Naive B cell (primary cell): ENCODE results near the gene ALDH1B1. TPM values are rescaled to one million over a fixed set of nuclear protein-coding genes. Genes with fewer than 3 reads are reported as not detected.

Source experiments
- ATAC-seq, 2 donors: fragments of 150-1000 bp; cut with Tn5 transposase; 2 replicates each; pipeline ENCODE4 v1.10.0; 2021; ENCODE audit warnings: low read depth in 2 of 2, mild to moderate bottlenecking in 2 of 2, moderate library complexity in 2 of 2
- DNase-seq: peaks from one replicate; pipeline ENCODE4 v3.0.0; 2022
- H3K27ac Mint-ChIP-seq, 6 donors: one replicate each; pipeline ENCODE4 v1.8.0; 2020 to 2022; ENCODE audit warnings: mild to moderate bottlenecking in 6 of 6, mixed read lengths in 6 of 6, moderate library complexity in 5 of 6, inconsistent platforms in 2 of 6
- H3K27me3 Mint-ChIP-seq, 3 donors: one replicate each; pipeline ENCODE4 v1.8.0; 2021 to 2022; ENCODE audit warnings: mixed read lengths in 3 of 3, mild to moderate bottlenecking in 1 of 3
- H3K36me3 Mint-ChIP-seq, 2 donors: one replicate each; pipeline ENCODE4 v1.8.0; 2020 to 2022; ENCODE audit warnings: mixed read lengths in 2 of 2, inconsistent platforms in 1 of 2, mild to moderate bottlenecking in 1 of 2
- H3K4me1 Mint-ChIP-seq, 3 donors: one replicate each; pipeline ENCODE4 v1.8.0; 2020 to 2022; ENCODE audit warnings: mixed read lengths in 3 of 3, inconsistent platforms in 1 of 3, mild to moderate bottlenecking in 1 of 3, moderate library complexity in 1 of 3
- H3K4me3 Mint-ChIP-seq, 8 donors: one replicate each; pipeline ENCODE4 v1.8.0; 2020 to 2022; ENCODE audit warnings: mild to moderate bottlenecking in 8 of 8, mixed read lengths in 8 of 8, moderate library complexity in 8 of 8, inconsistent platforms in 2 of 8
- H3K9me3 Mint-ChIP-seq, 7 donors: one replicate each; pipeline ENCODE4 v1.8.0; 2020 to 2022; ENCODE audit warnings: mixed read lengths in 7 of 7, mild to moderate bottlenecking in 5 of 7, inconsistent platforms in 2 of 7, moderate library complexity in 1 of 7
- polyA plus RNA-seq, 6 donors: library from polyadenylated mRNA; unstranded; fragments of 300-500 nt; fragmentation: Illumina TruSeq; gene quantifications; one replicate each; pipeline ENCODE4 v1.2.3, GENCODE V29; 2021; ENCODE audit warnings: low read depth in 6 of 6

Gene ALDH1B1
- polyA plus RNA-seq, 6 donors from 2014 or later = 2.7 to 8.2 (median 7.4) TPM; not detected in 1

GRCh38 chr9:38355517-38356120 is 36.9 kb upstream of the ALDH1B1 start:
- peaks cover 0 to 4% (median 2%) of the 10 kb centered on the region in 3 donors for H3K27me3 Mint-ChIP-seq
- ATAC-seq (no peak), DNase-seq (no peak)
- no peaks in the 10 kb centered on the region for H3K4me1 Mint-ChIP-seq
- peaks cover 0 to 8% (median 0%) of the 10 kb centered on the region in 7 donors for H3K9me3 Mint-ChIP-seq
- no peak overlapping the region for H3K4me3 Mint-ChIP-seq
- H3K36me3 Mint-ChIP-seq = no peaks in the 10 kb centered on the region
- H3K27ac Mint-ChIP-seq = no peak overlapping the region

- Mint-ChIP-seq H3K4me3 (no peak overlapping the region), H3K4me1 (no peaks in the 10 kb centered on the region), H3K27ac (peak overlapping the region in 1 of 6 donors; percentile 68), H3K27me3 (no peaks in the 10 kb centered on the region), H3K36me3 (no peaks in the 10 kb centered on the region), H3K9me3 (peaks cover 0 to under 1% (median 0%) of the 10 kb centered on the region in 7 donors)
- ATAC-seq = no peak
- no peak for DNase-seq
Measured at GRCh38 chr9:38356851-38357250, 35.7 kb upstream of the ALDH1B1 start.

DNA sequence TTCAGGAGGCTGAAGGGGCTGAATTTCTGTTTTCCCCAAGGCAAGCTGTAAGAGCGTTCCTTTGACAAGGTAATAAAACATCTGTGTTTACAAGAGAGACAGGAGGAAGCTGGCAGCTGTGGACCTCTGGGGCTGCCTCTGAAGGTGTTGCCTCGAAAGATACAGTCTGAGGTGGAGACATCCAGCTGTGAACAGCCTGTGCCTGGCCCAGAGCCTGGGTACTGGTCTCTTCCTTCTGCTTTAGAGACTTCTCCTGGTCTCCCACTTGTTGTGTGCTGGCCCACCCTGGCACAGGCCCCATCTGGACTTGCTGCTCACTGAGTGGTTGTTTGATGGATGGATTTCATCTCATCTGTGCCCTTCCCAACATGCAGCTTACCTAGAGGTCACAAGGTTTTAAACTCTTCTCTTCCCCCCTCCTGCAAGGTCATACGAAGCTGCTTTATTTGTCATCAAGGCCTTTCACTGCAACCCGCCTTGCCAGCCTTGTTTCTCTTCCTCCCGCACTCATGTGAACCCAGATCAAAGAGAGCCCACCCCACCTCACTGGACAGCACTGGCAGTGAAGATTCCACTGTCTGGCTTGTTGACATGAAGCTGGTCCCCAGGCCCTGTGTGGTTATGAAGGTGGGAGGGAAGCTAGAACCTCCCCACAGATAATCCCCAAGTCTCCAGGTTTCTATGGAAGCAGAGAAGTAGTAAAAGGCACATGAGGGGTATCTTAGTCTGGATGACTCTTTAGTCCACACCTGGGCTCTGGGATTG is 35.0 kb upstream of the ALDH1B1 start:
- Mint-ChIP-seq H3K27me3 (no peaks in the 10 kb centered on the region), H3K36me3 (no peaks in the 10 kb centered on the region), H3K4me3 (no peak overlapping the region), H3K27ac (peak overlapping the region in 2 of 6 donors; percentile 30 to 42), H3K4me1 (no peaks in the 10 kb centered on the region), H3K9me3 (no peaks in the 10 kb centered on the region)
- DNase-seq = no peak
- ATAC-seq = no peak

DNA sequence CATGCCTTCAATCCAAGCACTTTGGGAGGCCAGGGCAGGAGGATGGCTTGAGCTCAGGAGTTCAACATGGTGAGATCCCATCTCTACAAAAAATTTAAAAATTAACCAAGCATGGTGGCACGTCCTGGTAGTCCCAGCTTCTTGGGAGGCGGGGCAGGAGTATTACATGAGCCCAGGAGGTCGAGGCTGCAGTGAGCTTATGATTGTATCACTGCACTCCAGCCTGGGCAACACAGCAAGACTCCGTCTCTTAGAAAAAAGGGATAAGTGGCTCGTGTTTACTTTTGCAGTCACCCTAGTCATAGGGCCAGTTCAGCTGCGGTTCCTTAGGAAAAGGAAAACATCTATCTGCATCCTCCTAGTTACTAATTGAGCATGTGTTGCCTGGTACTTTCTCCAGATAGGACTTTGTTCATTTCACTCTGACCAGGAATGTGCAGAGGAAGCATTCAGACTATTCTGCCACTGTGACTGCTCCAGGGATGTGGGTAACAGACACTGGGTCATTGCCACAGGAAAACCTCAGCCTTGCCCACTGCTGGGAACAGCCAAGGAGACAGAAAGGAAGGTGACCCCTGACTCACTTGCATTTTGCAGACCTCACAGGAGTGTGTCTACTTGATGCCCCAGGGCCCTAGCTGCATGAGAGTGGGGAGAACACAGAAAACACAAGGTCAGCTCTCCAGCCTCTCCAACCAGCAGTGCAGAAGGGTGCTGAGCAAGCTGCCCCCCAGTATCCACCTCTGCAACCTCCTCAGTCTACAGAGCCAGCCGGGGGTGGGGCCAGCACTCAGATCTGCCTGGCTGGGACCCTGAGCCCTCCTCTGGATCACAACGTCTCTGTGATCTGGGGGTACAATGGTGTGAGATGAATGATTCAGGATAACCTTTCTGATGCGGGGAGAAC is 33.9 kb upstream of the ALDH1B1 start:
- H3K27ac Mint-ChIP-seq = no peak overlapping the region
- peaks cover 3 to 5% (median 5%) of the 10 kb centered on the region in 3 donors for H3K27me3 Mint-ChIP-seq
- no peaks in the 10 kb centered on the region for H3K9me3 Mint-ChIP-seq
- no peaks in the 10 kb centered on the region for H3K36me3 Mint-ChIP-seq
- no peak for ATAC-seq
- no peak overlapping the region for H3K4me3 Mint-ChIP-seq
- no peak for DNase-seq
- peaks cover 0 to 8% (median 5%) of the 10 kb centered on the region in 3 donors for H3K4me1 Mint-ChIP-seq

DNA sequence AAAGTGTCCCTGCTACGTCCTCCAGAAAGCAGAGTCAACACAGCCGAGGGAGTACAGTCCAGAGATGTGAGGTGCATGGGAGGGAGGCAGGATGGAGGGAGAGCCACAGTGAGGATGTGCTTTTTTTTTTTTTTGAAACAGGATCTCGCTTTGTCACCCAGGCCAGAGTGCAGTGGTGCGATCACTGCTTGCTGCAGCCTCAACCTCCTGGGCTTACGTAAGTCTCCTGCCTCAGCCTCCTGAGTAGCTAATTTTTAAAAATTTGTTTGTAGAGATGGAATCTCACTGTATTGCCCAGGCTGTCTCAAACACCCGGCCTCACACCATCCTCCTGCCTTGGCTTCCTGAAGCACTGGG is 33.2 kb upstream of the ALDH1B1 start:
- peak overlapping the region in 1 of 6 donors; percentile 28 for H3K27ac Mint-ChIP-seq
- no peaks in the 10 kb centered on the region for H3K36me3 Mint-ChIP-seq
- ATAC-seq (no peak), DNase-seq (no peak)
- H3K27me3 Mint-ChIP-seq = peaks cover 5 to 9% (median 8%) of the 10 kb centered on the region in 3 donors
- H3K4me1 Mint-ChIP-seq = peaks cover 0 to 8% (median 5%) of the 10 kb centered on the region in 3 donors
- no peaks in the 10 kb centered on the region for H3K9me3 Mint-ChIP-seq
- H3K4me3 Mint-ChIP-seq = no peak overlapping the region

GRCh38 chr9:38359689-38360385 is 32.7 kb upstream of the ALDH1B1 start:
- Mint-ChIP-seq H3K36me3 (no peaks in the 10 kb centered on the region), H3K4me1 (peaks cover 0 to 8% (median 5%) of the 10 kb centered on the region in 3 donors), H3K4me3 (peak overlapping the region in 1 of 8 donors; percentile 60), H3K27ac (peak overlapping the region in 1 of 6 donors; percentile 28), H3K27me3 (peaks cover 8 to 9% (median 9%) of the 10 kb centered on the region in 3 donors), H3K9me3 (no peaks in the 10 kb centered on the region)
- DNase-seq (no peak), ATAC-seq (no peak)

DNA sequence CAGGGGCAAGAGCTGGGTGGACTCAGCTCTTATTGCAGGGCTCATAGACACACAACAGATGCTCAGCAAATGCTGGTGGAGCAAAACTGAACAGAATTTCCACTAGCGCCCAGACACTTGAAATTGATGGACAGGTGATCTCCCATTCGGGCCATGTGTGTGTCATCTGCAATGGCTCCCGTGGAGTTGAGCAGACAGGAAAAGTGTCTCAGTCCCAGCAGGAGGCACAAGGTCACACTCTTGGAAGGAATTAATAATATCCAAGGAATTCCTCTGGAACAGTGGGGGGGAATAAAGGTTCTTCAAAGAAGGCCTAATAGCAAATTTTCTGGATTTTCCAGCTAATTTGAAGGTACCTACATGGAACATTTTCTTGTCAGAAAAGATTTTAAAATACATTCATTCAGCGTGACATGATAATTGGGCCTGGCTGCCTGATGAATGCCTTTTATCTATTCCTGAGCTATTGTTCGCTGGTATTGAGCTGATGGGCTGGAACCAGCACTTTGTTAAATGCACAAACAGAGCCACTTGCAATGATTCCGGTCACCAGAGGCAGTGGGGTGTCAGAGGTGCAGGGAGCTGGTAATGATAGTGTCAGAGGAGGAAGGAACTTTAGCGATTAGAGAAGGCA is 31.5 kb upstream of the ALDH1B1 start:
- Mint-ChIP-seq H3K9me3 (no peaks in the 10 kb centered on the region), H3K36me3 (no peaks in the 10 kb centered on the region), H3K27me3 (peaks cover 11 to 21% (median 15%) of the 10 kb centered on the region in 3 donors), H3K4me3 (no peak overlapping the region), H3K4me1 (peaks cover 0 to 8% (median 5%) of the 10 kb centered on the region in 3 donors), H3K27ac (peak overlapping the region in 2 of 6 donors; percentile 28 to 44)
- no peak for ATAC-seq
- DNase-seq = no peak

GRCh38 chr9:38361473-38361850 is 31.0 kb upstream of the ALDH1B1 start:
- Mint-ChIP-seq H3K4me3 (no peak overlapping the region), H3K27ac (peak overlapping the region in 1 of 6 donors; percentile 28), H3K9me3 (no peaks in the 10 kb centered on the region), H3K27me3 (peaks cover 11 to 21% (median 15%) of the 10 kb centered on the region in 3 donors), H3K36me3 (no peaks in the 10 kb centered on the region), H3K4me1 (peaks cover 0 to 8% (median 5%) of the 10 kb centered on the region in 3 donors)
- DNase-seq (no peak), ATAC-seq (no peak)

- Mint-ChIP-seq H3K27me3 (peaks cover 11 to 21% (median 15%) of the 10 kb centered on the region in 3 donors), H3K9me3 (no peaks in the 10 kb centered on the region), H3K4me3 (peak overlapping the region in 3 of 8 donors; percentile 12 to 62 (median 20)), H3K27ac (peak overlapping the region in 3 of 6 donors; percentile 57 to 71 (median 64)), H3K4me1 (peaks cover 0 to 8% (median 5%) of the 10 kb centered on the region in 3 donors), H3K36me3 (no peaks in the 10 kb centered on the region)
- DNase-seq (peak; percentile 1), ATAC-seq (peak; percentile 49 to 52)
Measured at GRCh38 chr9:38362852-38363588, 29.5 kb upstream of the ALDH1B1 start.

DNA sequence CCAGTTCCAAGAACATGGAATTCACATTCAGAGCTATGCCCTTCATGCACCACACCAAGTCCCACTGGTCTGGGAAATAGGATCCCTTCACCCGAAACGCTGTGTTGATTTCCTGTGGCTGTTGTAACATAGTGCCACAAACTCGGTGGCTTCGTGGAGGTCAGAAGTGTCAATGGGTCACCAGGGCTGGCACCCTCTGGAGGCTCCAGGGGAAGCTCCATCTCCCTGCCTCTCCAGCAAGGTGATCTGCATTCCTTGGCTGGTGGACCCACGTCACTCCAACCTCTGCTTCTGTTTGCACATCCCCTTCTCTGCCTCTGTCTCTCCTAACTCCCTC is 28.9 kb upstream of the ALDH1B1 start:
- no peak overlapping the region for H3K27ac Mint-ChIP-seq

DNA sequence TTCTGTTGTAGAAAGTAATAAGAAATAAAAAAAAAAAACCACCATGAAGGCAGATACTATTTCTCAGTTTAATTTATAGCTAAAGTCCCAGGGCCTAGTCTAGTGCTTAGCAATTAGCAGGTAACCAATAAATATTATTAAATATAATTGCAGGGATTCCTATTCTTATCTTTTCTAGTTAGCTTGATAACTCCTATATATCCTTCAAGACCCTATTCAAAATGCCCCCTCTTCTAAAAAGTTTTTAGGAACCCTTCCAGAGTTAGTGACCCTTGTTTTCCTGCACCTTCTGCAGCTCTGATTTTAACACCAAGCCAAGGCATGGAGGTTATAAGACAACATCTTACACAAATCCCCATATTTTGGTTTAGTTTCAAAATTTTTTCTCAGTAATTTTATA is 24.6 kb upstream of the ALDH1B1 start:
- DNase-seq (no peak), ATAC-seq (no peak)
- Mint-ChIP-seq H3K4me1 (peaks cover 0 to 7% (median 4%) of the 10 kb centered on the region in 3 donors), H3K9me3 (no peaks in the 10 kb centered on the region), H3K36me3 (no peaks in the 10 kb centered on the region), H3K27ac (no peak overlapping the region), H3K4me3 (no peak overlapping the region), H3K27me3 (peaks cover 28 to 48% (median 43%) of the 10 kb centered on the region in 3 donors)

More for the DNA sequence above, 28.9 kb upstream of the ALDH1B1 start:
- ATAC-seq (no peak), DNase-seq (no peak)
- Mint-ChIP-seq H3K27me3 (peaks cover 11 to 21% (median 15%) of the 10 kb centered on the region in 3 donors), H3K4me1 (peaks cover 0 to 8% (median 5%) of the 10 kb centered on the region in 3 donors), H3K36me3 (no peaks in the 10 kb centered on the region), H3K4me3 (no peak overlapping the region), H3K9me3 (no peaks in the 10 kb centered on the region)

GRCh38 chr9:38368731-38369130 is 23.8 kb upstream of the ALDH1B1 start:
- Mint-ChIP-seq H3K36me3 (no peaks in the 10 kb centered on the region), H3K4me1 (no peaks in the 10 kb centered on the region), H3K9me3 (no peaks in the 10 kb centered on the region), H3K4me3 (no peak overlapping the region), H3K27me3 (peaks cover 24 to 45% (median 40%) of the 10 kb centered on the region in 3 donors), H3K27ac (no peak overlapping the region)
- ATAC-seq (no peak), DNase-seq (no peak)
